Measurements from ENCODE around the gene KHSRP. TPM values are rescaled to one million over a fixed set of nuclear protein-coding genes. Genes with fewer than 3 reads are reported as not detected.

Gene KHSRP
- total and polyA plus RNA-seq, 2 of the 13 experiments (the other 11 are each of a cell fraction or from before 2014, with no cell fraction given): 72.1 to 129 TPM

GRCh38 chr19:6393074-6393982 lies 31.3 kb downstream of the KHSRP start, which contains the start of gene GTF2F1 (continued):
- TF ChIP-seq TCF7L2 (IDR thresholded peaks at IDR 0.05; ENCODE audit: low read depth, low read length) (no peak), ZNF768 (CRISPR knock-in tag; IDR thresholded peaks at IDR 0.05) (0 out of 2 replicates have a peak, but pooled peaks have one; percentile 61), HOXA7 (CRISPR knock-in tag; IDR thresholded peaks at IDR 0.05) (no peak), NFE2L2 (IDR thresholded peaks at IDR 0.05; ENCODE audit: low read length) (no peak), KLF13 (CRISPR knock-in tag; IDR thresholded peaks at IDR 0.05) (0 out of 2 replicates have a peak, but pooled peaks have one; percentile 40), ZNF143 (CRISPR knock-in tag; IDR thresholded peaks at IDR 0.05) (peak; percentile 85), ADNP (CRISPR knock-in tag; IDR thresholded peaks at IDR 0.05) (no peak), DBP (CRISPR knock-in tag; IDR thresholded peaks at IDR 0.05; ENCODE audit: not compliant biosample characterization) (peak; percentile 63), SMAD1 (CRISPR knock-in tag; IDR thresholded peaks at IDR 0.05; ENCODE audit: borderline replicate concordance, low read depth) (no peak), ZNF816 (CRISPR knock-in tag; IDR thresholded peaks at IDR 0.05; ENCODE audit: borderline replicate concordance) (0 out of 2 replicates have a peak, but pooled peaks have one; percentile 36), SAFB2 (CRISPR knock-in tag; IDR thresholded peaks at IDR 0.05; ENCODE audit: borderline replicate concordance, low read depth) (no peak; the same call in 1 of the 2 replicates), GABPA (IDR thresholded peaks at IDR 0.05; ENCODE audit: low read depth, low read length) (peak; percentile 85), GABPA (CRISPR knock-in tag; IDR thresholded peaks at IDR 0.05; ENCODE audit: low read depth) (peak; percentile 96), ZNF275 (CRISPR knock-in tag; IDR thresholded peaks at IDR 0.05; ENCODE audit: borderline replicate concordance) (no peak), ZNF3 (CRISPR knock-in tag; IDR thresholded peaks at IDR 0.05) (no peak), FOSL2 (CRISPR knock-in tag; IDR thresholded peaks at IDR 0.05) (no peak), RAD51 (IDR thresholded peaks at IDR 0.05; ENCODE audit: borderline replicate concordance) (no peak), HOXA5 (CRISPR knock-in tag; IDR thresholded peaks at IDR 0.05) (no peak)
